AG04449 (cell line): ENCODE results near the gene METTL23.
A peak's percentile ranks its signal among the peaks of the same experiment; 100 is the strongest.

Source experiments
- CTCF ChIA-PET: fragments of 350-600 bp; formaldehyde crosslinking; extraction: SDS; loops from one replicate; lab custom pipeline; 2021; ENCODE audit warnings: antibody characterized with exemption; lab: Yijun Ruan, JAX
- POLR2A ChIA-PET: fragments of 400-600, 350-600 bp; formaldehyde crosslinking; extraction: SDS; loops from one replicate; lab custom pipeline; 2020; ENCODE audit warnings: antibody characterized with exemption, inconsistent platforms; lab: Yijun Ruan, JAX
- DNase-seq: peaks from one replicate; pipeline ENCODE4 v3.0.0-alpha.2; 2010; ENCODE audit warnings: low read depth, low spot score
- H3K4me3 ChIP-seq: 2 replicates; pipeline ENCODE4 v1.5.1; 2011; ENCODE audit warnings: low read depth, mild to moderate bottlenecking, control low read depth, low read length
- CTCF ChIP-seq: IDR thresholded peaks from one replicate; pipeline ENCODE4 v1.5.1; 2011; ENCODE audit warnings: mild to moderate bottlenecking, moderate library complexity, low read length, control low read depth, inconsistent platforms; ENCODE audit not compliant: insufficient read depth; ENCODE audit errors: missing control alignments

The METTL23 gene

GRCh38 chr17:76726776-76727718 is at the start of gene METTL23:
Gene METTL23, plus strand, starts transcription at chr17:76726839. Its CDS starts 2,872 bp downstream, at chr17:76729711.
- DNase-seq: no peak
- peak; percentile 87 for TF ChIP-seq CTCF
- CTCF ChIA-PET: interaction anchor here (1.0 to 6.5 kb wide), 8 partner anchors 9 to 341 kb away, joined by 3 to 74 read pairs (median 6); partner anchors contain the start of genes MGAT5B, MXRA7 and SRSF2
- POLR2A ChIA-PET: interaction anchor here (0.8 to 2.7 kb wide), 8 partner anchors 8 to 46 kb away, joined by 3 to 28 read pairs (median 4); partner anchors contain the start of genes MFSD11 and SRSF2
- H3K4me3 ChIP-seq: peak within 1 kb of the TSS; percentile 91

- TF ChIP-seq CTCF: no peak
- POLR2A ChIA-PET: no interaction called here
- no peak overlapping the region for H3K4me3 ChIP-seq
- no peak for DNase-seq
- CTCF ChIA-PET: interaction anchor here (0.9 to 1.4 kb wide), 2 partner anchors 11 to 39 kb away, joined by 3 to 5 read pairs; no protein-coding TSS in a partner anchor
Measured at GRCh38 chr17:76677406-76677805, 49.2 kb upstream of the METTL23 start.

GRCh38 chr17:76678330-76678729 is 48.3 kb upstream of the METTL23 start:
- no peak overlapping the region for H3K4me3 ChIP-seq
- POLR2A ChIA-PET: no interaction called here
- no peak for TF ChIP-seq CTCF
- DNase-seq: no peak
- CTCF ChIA-PET: interaction anchor here (1.4 kb wide), 1 partner anchor 10 kb away, joined by 5 read pairs; no protein-coding TSS in a partner anchor

GRCh38 chr17:76679239-76679638 is 47.4 kb upstream of the METTL23 start:
- POLR2A ChIA-PET: no interaction called here
- no peak for TF ChIP-seq CTCF
- no peak overlapping the region for H3K4me3 ChIP-seq
- CTCF ChIA-PET: no interaction called here
- DNase-seq: no peak

- ChIA-PET POLR2A (interaction anchor here (0.7 to 2.0 kb wide), 3 partner anchors 8 to 56 kb away, joined by 3 to 8 read pairs (median 6); partner anchors contain the start of genes MFSD11 and SRSF2), CTCF (interaction anchor here (0.9 to 2.4 kb wide), 24 partner anchors 9 to 222 kb away, joined by 3 to 25 read pairs (median 6); partner anchors contain the start of genes MXRA7 and ST6GALNAC1)
- no peak for DNase-seq
- TF ChIP-seq CTCF: peak; percentile 76
- H3K4me3 ChIP-seq: no peak overlapping the region
Measured at GRCh38 chr17:76681222-76682137, 45.2 kb upstream of the METTL23 start.
